CD4-positive, alpha-beta T cell treated with Interleukin-6 for 4 hours (primary cell): ENCODE data around the gene TAOK2.
A peak's percentile ranks its signal among the peaks of the same experiment; 100 is the strongest.
"Not testable (repeated sequence)": the region's sequence is repeated elsewhere in the genome, so short reads cannot be mapped to it uniquely, and the experiment has no call there.

Experiments used
- DNase-seq: peaks from one replicate; pipeline ENCODE4 v3.0.0-alpha.2; 2020; ENCODE audit warnings: mixed read lengths

TAOK2 gene

GRCh38 chr16:30026449-30026848, 52.8 kb downstream of the TAOK2 start:
- no peak for DNase-seq

- DNase-seq: no peak
These were observed 54.1 kb downstream of the TAOK2 start for GRCh38 chr16:30027588-30028437.

- peak; percentile 23 for DNase-seq
These were observed 54.9 kb downstream of the TAOK2 start for GRCh38 chr16:30028438-30029076.

GRCh38 chr16:30030011-30030685, 56.5 kb downstream of the TAOK2 start:
- DNase-seq: no peak

GRCh38 chr16:30030841-30031413, 57.3 kb downstream of the TAOK2 start, which contains the start of gene TLCD3B:
Gene TLCD3B, minus strand, starts transcription at chr16:30031271. Its CDS starts 744 bp downstream, at chr16:30030527.
- DNase-seq: peak; percentile 22

GRCh38 chr16:30031477-30031918, 57.8 kb downstream of the TAOK2 start:
- no peak for DNase-seq

GRCh38 chr16:30032083-30032819, 58.6 kb downstream of the TAOK2 start:
- DNase-seq: peak; percentile 66

- DNase-seq: no peak
These were observed 59.6 kb downstream of the TAOK2 start for GRCh38 chr16:30033270-30033669.

GRCh38 chr16:30040221-30040620, 66.6 kb downstream of the TAOK2 start:
- no peak for DNase-seq

GRCh38 chr16:30040690-30041089, 67.0 kb downstream of the TAOK2 start:
- DNase-seq: not testable (repeated sequence)

GRCh38 chr16:30041841-30042240, 68.2 kb downstream of the TAOK2 start:
- peak; percentile 42 for DNase-seq
